ENCODE results near the gene PPHLN1.

The PPHLN1 gene, protein sequence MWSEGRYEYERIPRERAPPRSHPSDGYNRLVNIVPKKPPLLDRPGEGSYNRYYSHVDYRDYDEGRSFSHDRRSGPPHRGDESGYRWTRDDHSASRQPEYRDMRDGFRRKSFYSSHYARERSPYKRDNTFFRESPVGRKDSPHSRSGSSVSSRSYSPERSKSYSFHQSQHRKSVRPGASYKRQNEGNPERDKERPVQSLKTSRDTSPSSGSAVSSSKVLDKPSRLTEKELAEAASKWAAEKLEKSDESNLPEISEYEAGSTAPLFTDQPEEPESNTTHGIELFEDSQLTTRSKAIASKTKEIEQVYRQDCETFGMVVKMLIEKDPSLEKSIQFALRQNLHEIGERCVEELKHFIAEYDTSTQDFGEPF

DNA sequence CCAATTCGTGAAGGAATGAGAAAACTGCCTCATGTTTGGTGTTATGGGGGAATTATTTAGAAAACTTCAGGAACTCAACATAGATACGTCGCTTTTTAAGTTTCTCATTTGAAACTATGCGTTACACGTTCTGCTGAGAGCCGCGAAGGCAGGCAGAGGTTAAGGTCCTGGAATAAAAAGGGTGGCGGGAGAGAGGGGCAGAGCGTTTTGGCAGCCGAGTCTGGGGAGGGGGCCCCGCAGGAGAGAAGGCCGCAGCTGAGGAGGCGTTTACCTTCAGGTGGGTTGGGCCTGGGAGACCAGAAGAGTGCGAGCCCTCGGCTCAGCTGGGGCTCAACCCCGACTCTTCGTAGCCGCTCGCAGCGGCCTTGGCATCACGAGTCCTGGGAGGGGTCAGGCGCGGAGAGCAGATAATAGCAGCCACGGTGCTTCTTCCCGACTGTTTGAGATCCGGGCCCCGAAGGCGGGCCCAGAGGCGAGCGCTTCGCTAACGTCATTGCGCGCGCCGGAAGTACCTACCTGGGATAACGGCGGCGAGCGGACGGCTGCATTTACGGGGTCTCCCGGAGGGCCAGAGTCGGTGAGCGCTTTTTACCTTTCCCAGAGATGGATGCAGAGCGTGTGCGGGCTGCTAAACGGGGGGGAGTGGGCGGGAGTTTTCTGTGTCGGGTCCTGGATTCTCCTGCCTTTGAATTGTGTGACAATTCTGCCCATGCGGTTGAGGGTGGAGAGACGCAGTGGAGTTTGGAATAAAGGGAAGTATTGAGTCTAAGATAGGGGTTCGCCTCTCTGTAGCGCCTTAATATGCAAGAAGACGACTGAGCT lies at the start of gene PPHLN1, which contains the start of gene ZCRB1:
Gene PPHLN1 (plus strand): TSS at position 515 of the 822 bp plus-strand sequence. CDS start 9,736 bp downstream, outside the sequence.
Gene ZCRB1 (minus strand): TSS at position 442 of the 822 bp plus-strand sequence. CDS start 1,992 bp downstream, outside the sequence.
- H3K4me3 ChIP-seq (ENCODE audit: low read depth, low read length), result peak within 1 kb of the TSS; percentile 78
- TF ChIP-seq, protein P1, sequence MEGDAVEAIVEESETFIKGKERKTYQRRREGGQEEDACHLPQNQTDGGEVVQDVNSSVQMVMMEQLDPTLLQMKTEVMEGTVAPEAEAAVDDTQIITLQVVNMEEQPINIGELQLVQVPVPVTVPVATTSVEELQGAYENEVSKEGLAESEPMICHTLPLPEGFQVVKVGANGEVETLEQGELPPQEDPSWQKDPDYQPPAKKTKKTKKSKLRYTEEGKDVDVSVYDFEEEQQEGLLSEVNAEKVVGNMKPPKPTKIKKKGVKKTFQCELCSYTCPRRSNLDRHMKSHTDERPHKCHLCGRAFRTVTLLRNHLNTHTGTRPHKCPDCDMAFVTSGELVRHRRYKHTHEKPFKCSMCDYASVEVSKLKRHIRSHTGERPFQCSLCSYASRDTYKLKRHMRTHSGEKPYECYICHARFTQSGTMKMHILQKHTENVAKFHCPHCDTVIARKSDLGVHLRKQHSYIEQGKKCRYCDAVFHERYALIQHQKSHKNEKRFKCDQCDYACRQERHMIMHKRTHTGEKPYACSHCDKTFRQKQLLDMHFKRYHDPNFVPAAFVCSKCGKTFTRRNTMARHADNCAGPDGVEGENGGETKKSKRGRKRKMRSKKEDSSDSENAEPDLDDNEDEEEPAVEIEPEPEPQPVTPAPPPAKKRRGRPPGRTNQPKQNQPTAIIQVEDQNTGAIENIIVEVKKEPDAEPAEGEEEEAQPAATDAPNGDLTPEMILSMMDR (IDR thresholded peaks at IDR 0.05; ENCODE audit: low read depth, low read length), result no peak

DNA sequence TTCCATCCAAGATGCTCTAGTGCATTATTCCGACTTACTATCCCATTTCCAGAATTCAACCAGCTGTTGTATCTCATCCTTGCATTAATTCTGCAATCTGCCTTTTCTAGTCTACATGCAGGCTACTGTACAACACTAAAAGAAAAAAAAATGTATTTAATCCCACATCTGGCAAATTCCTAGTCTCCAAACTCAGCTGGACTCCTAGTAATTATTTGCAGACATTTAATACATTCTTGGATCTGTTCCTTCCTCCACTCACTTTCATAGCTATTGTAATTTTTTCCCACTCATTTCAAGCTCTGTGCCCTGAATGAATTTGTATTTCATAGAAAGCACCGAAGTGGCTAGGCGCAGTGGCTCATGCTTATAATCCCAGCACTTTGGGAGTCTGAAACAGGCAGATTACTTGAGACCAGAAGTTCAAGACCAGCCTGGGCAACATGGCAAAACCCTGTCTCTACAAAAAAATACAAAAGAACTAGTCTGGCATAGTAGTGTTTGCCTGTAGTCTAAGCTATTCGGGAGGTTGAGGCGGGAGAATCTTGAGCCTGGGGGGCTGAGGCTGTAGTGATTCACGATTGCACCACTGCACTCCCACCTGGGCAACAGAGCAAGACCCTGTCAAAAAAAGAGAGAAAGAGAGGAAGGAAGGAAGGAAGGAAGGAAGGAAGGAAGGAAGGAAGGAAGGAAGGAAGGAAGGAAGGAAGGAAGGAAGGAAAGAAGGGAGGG lies 48.4 kb upstream of the PPHLN1 start:
- TF ChIP-seq, protein P1 (IDR thresholded peaks at IDR 0.05; ENCODE audit: low read depth, low read length), result no peak
- H3K4me3 ChIP-seq (ENCODE audit: low read depth, low read length), result no peak overlapping the region

DNA sequence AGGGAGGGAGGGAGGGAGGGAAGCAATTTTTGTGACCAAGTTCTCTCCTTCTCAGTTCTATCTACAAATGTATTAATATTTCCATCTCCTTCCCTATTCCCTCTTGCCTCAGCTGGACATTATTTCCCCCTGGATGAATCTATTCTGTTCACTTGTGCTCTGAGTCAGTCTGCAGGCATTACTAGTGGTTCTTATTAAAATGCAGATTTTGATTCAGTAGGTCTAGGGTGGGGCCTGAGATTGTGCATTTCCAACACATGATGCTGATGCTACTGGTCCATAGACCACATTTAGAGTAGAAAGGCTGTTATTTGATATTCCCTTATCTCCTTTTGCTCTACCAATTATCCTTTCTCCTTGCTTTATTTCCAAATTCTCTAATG lies 47.8 kb upstream of the PPHLN1 start:
- TF ChIP-seq, protein P1 (IDR thresholded peaks at IDR 0.05; ENCODE audit: low read depth, low read length), result no peak
- no peak overlapping the region for H3K4me3 ChIP-seq (ENCODE audit: low read depth, low read length)

DNA sequence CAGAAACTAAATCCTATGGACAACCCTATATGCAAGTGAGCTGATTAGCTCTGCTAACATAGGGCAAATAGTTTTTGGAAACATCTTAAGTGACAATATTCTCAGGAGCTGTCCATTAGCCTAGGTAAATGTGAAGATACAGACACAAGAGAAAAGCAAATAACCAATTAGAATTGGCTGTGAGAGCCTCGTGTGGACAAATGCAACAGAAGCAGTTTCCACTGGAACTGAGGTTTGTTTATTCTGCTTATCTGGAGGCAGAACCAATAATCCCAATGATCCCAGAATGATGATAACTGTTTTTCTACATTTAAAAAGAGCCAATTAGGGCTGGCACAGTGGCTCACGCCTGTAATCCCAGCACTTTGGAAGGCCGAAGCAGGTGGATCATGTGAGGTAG lies 44.7 kb upstream of the PPHLN1 start:
- TF ChIP-seq, protein P1 (IDR thresholded peaks at IDR 0.05; ENCODE audit: low read depth, low read length), result no peak
- no peak overlapping the region for H3K4me3 ChIP-seq (ENCODE audit: low read depth, low read length)

DNA sequence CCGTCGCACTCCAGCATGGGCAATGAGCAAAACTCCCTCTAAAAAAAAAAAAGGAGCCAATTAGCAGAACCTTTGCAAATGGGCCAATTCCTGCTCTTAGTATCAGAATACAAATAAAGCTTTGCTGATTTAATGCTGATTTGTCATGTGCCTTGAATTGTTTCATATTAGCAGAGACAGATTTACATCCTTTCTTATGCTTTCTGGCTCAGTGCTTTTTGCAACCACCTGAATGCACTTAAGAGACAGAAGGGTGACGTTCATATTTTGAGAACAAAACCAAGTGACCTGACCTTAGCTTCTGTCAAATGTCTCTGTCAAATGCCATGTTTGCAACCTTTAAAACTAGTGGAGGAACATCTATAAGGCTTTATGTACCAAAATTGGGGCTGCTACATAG lies 44.1 kb upstream of the PPHLN1 start:
- TF ChIP-seq, protein P1 (IDR thresholded peaks at IDR 0.05; ENCODE audit: low read depth, low read length), result no peak

DNA sequence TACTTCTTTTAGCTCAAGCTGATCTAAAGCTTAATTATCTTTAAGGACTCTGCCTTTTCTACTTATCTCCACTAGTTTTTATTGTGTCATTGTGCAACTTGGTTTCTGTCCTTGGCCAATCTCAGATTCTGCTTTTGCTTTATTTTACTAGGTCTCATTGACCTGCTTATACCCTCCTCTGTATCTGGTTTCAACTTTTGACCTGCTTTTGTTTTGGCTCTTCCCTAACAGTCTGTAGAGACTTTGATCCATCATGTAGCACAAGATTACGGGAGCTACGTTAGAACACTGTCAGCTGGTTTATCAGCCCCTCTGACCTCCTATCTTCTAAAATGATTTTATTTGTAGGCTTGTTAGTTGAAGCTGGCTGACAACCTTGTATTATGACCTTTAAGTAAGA lies 43.7 kb upstream of the PPHLN1 start:
- TF ChIP-seq, protein P1 (IDR thresholded peaks at IDR 0.05; ENCODE audit: low read depth, low read length), result no peak
- H3K4me3 ChIP-seq (ENCODE audit: low read depth, low read length), result no peak overlapping the region

More for the DNA sequence above, 44.1 kb upstream of the PPHLN1 start:
- H3K4me3 ChIP-seq (ENCODE audit: low read depth, low read length), result no peak overlapping the region

Measured in WI38 (cell line).